ENCODE measurements around the gene ARHGAP4.

Gene ARHGAP4

DNA sequence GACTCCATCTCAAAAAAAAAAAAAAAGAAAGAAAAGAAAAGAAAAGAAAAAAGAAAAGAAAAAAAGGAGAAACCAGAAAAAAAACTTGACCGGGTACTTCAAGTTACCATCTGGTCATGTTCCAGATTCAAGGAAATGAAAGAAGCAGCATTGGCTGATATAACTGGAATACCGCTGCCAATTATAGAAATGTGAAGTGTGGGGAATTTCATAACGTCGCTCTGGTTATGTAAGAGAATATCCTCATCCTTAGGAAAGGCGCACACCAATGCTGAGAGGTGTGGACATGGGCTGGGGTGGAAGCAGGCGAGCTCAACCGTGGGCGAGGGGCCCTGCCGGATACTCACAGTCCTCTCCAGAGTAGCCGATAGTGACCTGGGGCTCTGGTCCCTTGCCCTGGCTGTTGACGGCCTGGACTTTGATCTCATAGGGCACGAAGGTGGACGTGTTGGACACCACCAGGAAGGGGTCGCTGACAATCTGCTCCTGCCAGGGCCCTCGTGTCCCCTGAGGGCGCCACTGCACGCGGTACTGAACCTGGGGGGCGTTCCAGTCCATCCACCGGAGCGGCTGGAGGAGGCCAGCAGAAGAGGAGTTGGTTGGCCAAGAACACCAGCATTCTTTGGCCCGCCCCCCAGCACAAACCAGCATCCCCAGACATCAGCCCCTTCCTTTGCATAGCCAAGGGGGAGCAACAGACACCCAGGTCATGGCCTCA, 59.6 kb downstream of the ARHGAP4 start:
- DNase-seq (ENCODE audit: low spot score) = no peak

GRCh38 chrX:153865685-153866084, 60.4 kb downstream of the ARHGAP4 start:
- no peak for DNase-seq (ENCODE audit: low spot score)

DNA sequence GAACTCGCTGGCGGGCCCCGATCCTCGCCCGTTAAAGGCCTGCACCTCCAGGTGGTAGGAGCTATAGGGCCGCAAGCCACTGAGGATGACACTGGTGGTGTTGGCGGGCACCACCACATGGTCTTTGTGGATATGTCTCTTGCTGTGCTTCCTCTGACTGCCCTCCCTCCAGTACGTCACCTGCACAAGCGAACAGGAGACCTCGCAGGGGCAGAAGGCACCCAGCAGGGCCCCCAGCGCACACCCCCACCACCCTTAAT, 60.8 kb downstream of the ARHGAP4 start:
- no peak for DNase-seq (ENCODE audit: low spot score)

DNA sequence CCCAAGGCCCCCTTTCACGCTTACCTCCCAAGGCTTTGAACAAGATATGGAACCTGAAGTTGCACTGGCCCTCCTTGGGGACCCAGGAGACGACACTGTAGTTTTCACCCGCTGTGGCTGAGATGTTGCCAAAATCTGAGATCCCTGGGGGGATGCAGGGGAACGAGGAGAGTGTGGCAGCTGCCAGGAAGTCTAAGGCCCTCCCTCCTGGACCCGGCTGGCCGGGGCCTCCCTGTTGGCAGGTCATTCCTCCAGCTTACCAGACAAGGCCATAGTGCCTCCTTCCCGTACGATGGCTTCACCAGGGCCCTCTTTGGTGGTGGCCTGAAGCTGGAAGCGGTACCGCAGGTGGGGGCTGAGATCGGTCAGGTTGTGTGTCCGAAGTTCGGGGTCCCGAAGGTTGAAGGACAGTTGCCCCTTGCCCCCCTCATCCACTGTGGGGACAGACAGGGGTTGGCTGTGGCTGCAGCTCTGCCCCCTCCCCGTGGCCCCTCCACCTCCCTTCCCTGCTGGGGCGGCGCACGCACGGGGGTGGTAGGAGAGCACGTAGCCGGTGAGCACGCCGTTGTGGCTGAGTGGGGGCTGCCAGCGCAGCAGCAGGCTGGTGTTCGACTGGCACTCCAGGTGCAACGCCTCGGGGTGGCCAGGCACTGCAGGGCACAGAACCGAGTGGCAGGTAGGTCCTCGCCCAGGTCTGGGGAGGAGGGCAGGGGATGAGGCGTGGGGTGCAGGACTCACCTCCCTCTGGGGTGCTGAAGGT, 61.3 kb downstream of the ARHGAP4 start:
- DNase-seq (ENCODE audit: low spot score) = no peak

- DNase-seq (ENCODE audit: low spot score) = no peak
Measured at GRCh38 chrX:153864101-153864500, 62.0 kb downstream of the ARHGAP4 start.

DNA sequence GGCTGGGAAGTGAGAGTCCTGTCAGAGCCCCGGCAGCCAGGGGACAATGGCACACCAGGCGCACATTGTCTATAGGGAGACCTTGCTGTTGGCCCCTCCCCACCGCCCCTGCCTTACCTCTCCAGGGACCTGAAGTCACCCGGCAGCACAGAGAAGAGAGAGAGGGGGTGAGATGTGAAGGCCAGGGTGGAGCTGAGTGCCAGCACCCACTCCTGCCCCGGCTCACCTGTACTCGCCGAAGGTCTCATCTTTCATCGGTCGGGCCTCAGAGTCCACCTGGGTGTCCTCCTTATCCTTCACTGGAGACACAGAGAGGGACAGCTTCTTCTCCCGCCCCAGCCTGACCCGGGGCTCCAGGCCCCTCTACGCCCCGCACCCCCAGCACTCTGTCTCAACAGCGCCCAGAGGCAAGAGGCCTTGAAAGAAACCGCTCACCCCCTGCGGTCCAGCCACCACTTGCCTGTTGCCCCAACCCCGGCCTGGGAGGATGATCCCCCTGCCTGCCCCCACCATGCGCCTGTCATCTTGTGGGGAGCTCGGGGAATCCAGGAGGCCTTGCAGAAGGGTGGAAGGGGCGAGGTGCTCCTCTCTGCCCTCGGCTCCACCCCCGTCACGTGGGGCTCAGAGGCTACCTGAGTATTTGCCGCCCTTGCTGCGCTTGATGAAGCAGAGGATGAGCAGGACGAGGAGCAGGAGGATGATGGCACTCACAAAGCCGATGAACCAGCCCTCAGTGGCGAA, 62.6 kb downstream of the ARHGAP4 start:
- DNase-seq (ENCODE audit: low spot score) = no peak

- DNase-seq (ENCODE audit: low spot score) = no peak
Measured at GRCh38 chrX:153862369-153863250, 63.5 kb downstream of the ARHGAP4 start.

- no peak for DNase-seq (ENCODE audit: low spot score)
Measured at GRCh38 chrX:153861733-153862310, 64.2 kb downstream of the ARHGAP4 start.

- DNase-seq (ENCODE audit: low spot score) = no peak
Measured at GRCh38 chrX:153861151-153861550, 64.9 kb downstream of the ARHGAP4 start.

Data from SW480 (cell line).